ENCODE results near the gene TMEM45A.
A peak's percentile ranks its signal among the peaks of the same experiment; 100 is the strongest.

The TMEM45A gene

DNA sequence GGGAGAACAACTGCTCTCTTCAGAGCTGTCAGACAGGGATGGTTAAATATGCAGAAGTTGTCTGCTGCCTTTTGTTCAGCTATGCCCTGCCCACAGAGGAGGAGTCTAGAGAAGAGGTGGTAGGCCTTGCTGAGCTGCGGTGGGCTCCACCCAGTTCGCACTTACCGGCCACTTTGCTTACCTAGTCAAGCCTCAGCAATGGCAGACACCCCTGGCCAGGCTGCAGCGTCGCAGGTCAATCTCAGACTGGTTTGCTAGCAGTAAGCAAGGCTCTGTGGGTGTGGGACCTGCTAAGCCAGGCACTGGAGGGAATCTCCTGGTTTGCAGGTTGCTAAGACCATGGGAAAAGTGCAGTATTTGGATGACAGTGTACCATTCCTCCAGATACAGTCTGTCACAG is 12.3 kb upstream of the TMEM45A start:
- TF ChIP-seq, protein P1, sequence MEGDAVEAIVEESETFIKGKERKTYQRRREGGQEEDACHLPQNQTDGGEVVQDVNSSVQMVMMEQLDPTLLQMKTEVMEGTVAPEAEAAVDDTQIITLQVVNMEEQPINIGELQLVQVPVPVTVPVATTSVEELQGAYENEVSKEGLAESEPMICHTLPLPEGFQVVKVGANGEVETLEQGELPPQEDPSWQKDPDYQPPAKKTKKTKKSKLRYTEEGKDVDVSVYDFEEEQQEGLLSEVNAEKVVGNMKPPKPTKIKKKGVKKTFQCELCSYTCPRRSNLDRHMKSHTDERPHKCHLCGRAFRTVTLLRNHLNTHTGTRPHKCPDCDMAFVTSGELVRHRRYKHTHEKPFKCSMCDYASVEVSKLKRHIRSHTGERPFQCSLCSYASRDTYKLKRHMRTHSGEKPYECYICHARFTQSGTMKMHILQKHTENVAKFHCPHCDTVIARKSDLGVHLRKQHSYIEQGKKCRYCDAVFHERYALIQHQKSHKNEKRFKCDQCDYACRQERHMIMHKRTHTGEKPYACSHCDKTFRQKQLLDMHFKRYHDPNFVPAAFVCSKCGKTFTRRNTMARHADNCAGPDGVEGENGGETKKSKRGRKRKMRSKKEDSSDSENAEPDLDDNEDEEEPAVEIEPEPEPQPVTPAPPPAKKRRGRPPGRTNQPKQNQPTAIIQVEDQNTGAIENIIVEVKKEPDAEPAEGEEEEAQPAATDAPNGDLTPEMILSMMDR (IDR thresholded peaks at IDR 0.05; ENCODE audit: low read depth, low read length, missing control alignments) = no peak
- H3K4me3 ChIP-seq (ENCODE audit: low read depth, low read length) = no peak overlapping the region
- no peaks in the 10 kb centered on the region for H3K36me3 ChIP-seq (replicated peaks)
- DNase-seq = no peak
- in situ Hi-C loops (cut with HindIII; ENCODE audit: low pct_ligation_motif_present, low sequenced_read_pairs) = no loop called here
- no peak overlapping the region for H3K27ac ChIP-seq
- H3K27me3 ChIP-seq (replicated peaks) = no peaks in the 10 kb centered on the region

GRCh38 chr3:100482176-100482575 is 10.2 kb upstream of the TMEM45A start:
- no peak for DNase-seq
- no peak overlapping the region for H3K4me3 ChIP-seq (ENCODE audit: low read depth, low read length)
- TF ChIP-seq, protein P1 (IDR thresholded peaks at IDR 0.05; ENCODE audit: low read depth, low read length, missing control alignments) = no peak
- in situ Hi-C loops (cut with HindIII; ENCODE audit: low pct_ligation_motif_present, low sequenced_read_pairs) = no loop called here
- H3K27me3 ChIP-seq (replicated peaks) = no peaks in the 10 kb centered on the region
- no peak overlapping the region for H3K27ac ChIP-seq
- H3K36me3 ChIP-seq (replicated peaks) = no peaks in the 10 kb centered on the region

GRCh38 chr3:100483529-100483928 is 8.9 kb upstream of the TMEM45A start:
- no peaks in the 10 kb centered on the region for H3K27me3 ChIP-seq (replicated peaks)
- H3K36me3 ChIP-seq (replicated peaks) = no peaks in the 10 kb centered on the region
- in situ Hi-C loops (cut with HindIII; ENCODE audit: low pct_ligation_motif_present, low sequenced_read_pairs) = no loop called here
- H3K27ac ChIP-seq = no peak overlapping the region
- TF ChIP-seq, protein P1 (IDR thresholded peaks at IDR 0.05; ENCODE audit: low read depth, low read length, missing control alignments) = no peak
- no peak for DNase-seq
- H3K4me3 ChIP-seq (ENCODE audit: low read depth, low read length) = no peak overlapping the region

DNA sequence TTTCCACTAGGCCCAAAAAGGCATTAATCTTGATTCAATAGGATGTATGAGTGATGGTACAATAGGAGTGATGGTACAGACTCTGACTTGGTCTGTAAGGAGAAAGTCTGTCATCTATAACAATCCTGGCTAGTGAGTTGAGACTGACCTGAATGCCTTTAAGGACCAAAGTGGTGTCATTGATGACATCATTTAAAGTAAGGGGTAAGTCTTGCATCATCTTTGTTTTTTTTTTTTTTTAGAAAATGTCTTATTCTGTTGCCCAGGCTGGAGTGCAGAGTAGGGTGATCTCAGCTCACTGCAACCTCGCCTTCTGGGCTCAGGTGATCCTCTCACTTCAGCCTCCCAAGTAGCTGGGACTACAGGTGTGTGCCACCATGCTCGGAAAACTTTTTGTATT is 5.6 kb upstream of the TMEM45A start:
- Histone ChIP-seq H3K4me3 (ENCODE audit: low read depth, low read length) (no peak overlapping the region), H3K27me3 (replicated peaks) (no peaks in the 10 kb centered on the region), H3K36me3 (replicated peaks) (no peaks in the 10 kb centered on the region), H3K27ac (no peak overlapping the region)
- no peak for DNase-seq
- TF ChIP-seq, protein P1 (IDR thresholded peaks at IDR 0.05; ENCODE audit: low read depth, low read length, missing control alignments) = no peak
- in situ Hi-C loops (cut with HindIII; ENCODE audit: low pct_ligation_motif_present, low sequenced_read_pairs) = no loop called here

- Histone ChIP-seq H3K27me3 (replicated peaks) (no peaks in the 10 kb centered on the region), H3K27ac (no peak overlapping the region), H3K4me3 (ENCODE audit: low read depth, low read length) (no peak overlapping the region), H3K36me3 (replicated peaks) (no peaks in the 10 kb centered on the region)
- DNase-seq = no peak
- in situ Hi-C loops (cut with HindIII; ENCODE audit: low pct_ligation_motif_present, low sequenced_read_pairs) = no loop called here
- TF ChIP-seq, protein P1 (IDR thresholded peaks at IDR 0.05; ENCODE audit: low read depth, low read length, missing control alignments) = no peak
Measured at GRCh38 chr3:100489118-100489517, 3.3 kb upstream of the TMEM45A start.

- H3K27me3 ChIP-seq (replicated peaks) = no peaks in the 10 kb centered on the region
- in situ Hi-C loops (cut with HindIII; ENCODE audit: low pct_ligation_motif_present, low sequenced_read_pairs) = no loop called here
- no peaks in the 10 kb centered on the region for H3K36me3 ChIP-seq (replicated peaks)
- TF ChIP-seq, protein P1 (IDR thresholded peaks at IDR 0.05; ENCODE audit: low read depth, low read length, missing control alignments) = no peak
- no peak overlapping the region for H3K27ac ChIP-seq
- no peak overlapping the region for H3K4me3 ChIP-seq (ENCODE audit: low read depth, low read length)
- peak; percentile 56 for DNase-seq
Measured at GRCh38 chr3:100496711-100497261, 4.4 kb downstream of the TMEM45A start.

Measured in brain microvascular endothelial cell (primary cell).